Skin epidermis (tissue), 12 donors: ENCODE measurements around the gene PPFIBP2.
A peak's percentile ranks its signal among the peaks of the same experiment; 100 is the strongest.

Experiments used
- H3K27ac ChIP-seq, 21 experiments: fragments of 200-600 bp; sonication (generic) in 11 of 21; one replicate each; pipeline ENCODE4 v1.5.0; 2020; ENCODE audit warnings: mild to moderate bottlenecking in 3 of 21, inconsistent platforms in 2 of 21, moderate library complexity in 2 of 21
- H3K4me3 ChIP-seq, 7 experiments: fragments of 200-600 bp; sonication (generic) in 2 of 7; one replicate each; pipeline ENCODE4 v1.5.0; 2020; ENCODE audit warnings: inconsistent platforms in 2 of 7, mild to moderate bottlenecking in 2 of 7, moderate library complexity in 1 of 7

Gene PPFIBP2

GRCh38 chr11:7671347-7672215, 157.8 kb downstream of the PPFIBP2 start:
- Histone ChIP-seq H3K27ac (peak overlapping the region in 16 of 21 experiments; percentile 6 to 89 (median 32)), H3K4me3 (no peak overlapping the region)

- Histone ChIP-seq H3K27ac (peak overlapping the region in 14 of 21 experiments; percentile 6 to 90 (median 86)), H3K4me3 (peak overlapping the region in 1 of 7 experiments; percentile 54)
Measured at GRCh38 chr11:7672276-7672959, 158.6 kb downstream of the PPFIBP2 start.

- peak within 1 kb of the TSS; percentile 36 to 66 (median 47) for H3K4me3 ChIP-seq
- peak within 1 kb of the TSS; percentile 38 to 90 (median 83) for H3K27ac ChIP-seq
Measured at GRCh38 chr11:7672960-7673723, 159.3 kb downstream of the PPFIBP2 start, which contains the start of gene CYB5R2. CYB5R2 (minus strand) TSS chr11:7673500; CDS start chr11:7672825, 675 bp downstream.

- H3K4me3 ChIP-seq, result peak overlapping the region; percentile 36 to 66 (median 47)
- peak overlapping the region; percentile 38 to 90 (median 83) for H3K27ac ChIP-seq
Measured at GRCh38 chr11:7673724-7674434, 160.1 kb downstream of the PPFIBP2 start.

GRCh38 chr11:7675631-7676030, 161.8 kb downstream of the PPFIBP2 start:
- no peak overlapping the region for H3K4me3 ChIP-seq
- H3K27ac ChIP-seq, result no peak overlapping the region

- no peak overlapping the region for H3K4me3 ChIP-seq
Measured at GRCh38 chr11:7677071-7677470, 163.3 kb downstream of the PPFIBP2 start.

GRCh38 chr11:7677796-7678201, 164.0 kb downstream of the PPFIBP2 start:
- no peak overlapping the region for H3K4me3 ChIP-seq
- peak overlapping the region in 11 of 21 experiments; percentile 2 to 72 (median 60) for H3K27ac ChIP-seq

More at GRCh38 chr11:7677071-7677470, 163.3 kb downstream of the PPFIBP2 start:
- peak overlapping the region in 6 of 21 experiments; percentile 21 to 72 (median 66) for H3K27ac ChIP-seq

GRCh38 chr11:7683571-7683970, 169.8 kb downstream of the PPFIBP2 start:
- no peak overlapping the region for H3K27ac ChIP-seq
- no peak overlapping the region for H3K4me3 ChIP-seq

- H3K4me3 ChIP-seq, result no peak overlapping the region
- H3K27ac ChIP-seq, result no peak overlapping the region
Measured at GRCh38 chr11:7686761-7687160, 173.0 kb downstream of the PPFIBP2 start.

GRCh38 chr11:7687386-7687785, 173.6 kb downstream of the PPFIBP2 start:
- Histone ChIP-seq H3K4me3 (no peak overlapping the region), H3K27ac (no peak overlapping the region)

- no peak overlapping the region for H3K27ac ChIP-seq
Measured at GRCh38 chr11:7688238-7688826, 174.5 kb downstream of the PPFIBP2 start.

GRCh38 chr11:7689239-7689638, 175.4 kb downstream of the PPFIBP2 start:
- H3K27ac ChIP-seq, result no peak overlapping the region
- no peak overlapping the region for H3K4me3 ChIP-seq

More at GRCh38 chr11:7688238-7688826, 174.5 kb downstream of the PPFIBP2 start:
- H3K4me3 ChIP-seq, result no peak overlapping the region

GRCh38 chr11:7690648-7691047, 176.8 kb downstream of the PPFIBP2 start:
- Histone ChIP-seq H3K27ac (no peak overlapping the region), H3K4me3 (no peak overlapping the region)

- Histone ChIP-seq H3K4me3 (no peak overlapping the region), H3K27ac (no peak overlapping the region)
Measured at GRCh38 chr11:7691759-7692350, 178.1 kb downstream of the PPFIBP2 start.

- Histone ChIP-seq H3K27ac (no peak overlapping the region), H3K4me3 (no peak overlapping the region)
Measured at GRCh38 chr11:7692426-7692825, 178.6 kb downstream of the PPFIBP2 start.

GRCh38 chr11:7694235-7694634, 180.4 kb downstream of the PPFIBP2 start:
- Histone ChIP-seq H3K27ac (no peak overlapping the region), H3K4me3 (no peak overlapping the region)

- no peak overlapping the region for H3K4me3 ChIP-seq
- H3K27ac ChIP-seq, result no peak overlapping the region
Measured at GRCh38 chr11:7696424-7696823, 182.6 kb downstream of the PPFIBP2 start.
